Activated CD4-positive, alpha-beta T cell treated with anti-CD3 and anti-CD28 coated beads, Interleukin-2, amount 10 ng/mL, durations not matched to agents 7 days and 5 days (primary cell): ENCODE measurements around the gene FZD4. TPM values are rescaled to one million over a fixed set of nuclear protein-coding genes. Genes with fewer than 3 reads are reported as not detected.
"Not testable (repeated sequence)": the region's sequence is repeated elsewhere in the genome, so short reads cannot be mapped to it uniquely, and the experiment has no call there.

ENCODE experiments used
- CTCF ChIA-PET: fragments of 350-600 bp; sonication (Branson Sonifier 250); formaldehyde crosslinking; loops from one replicate; lab custom pipeline; 2021; ENCODE audit warnings: antibody characterized with exemption; lab: Charles Lee
- POLR2A ChIA-PET: fragments of 350-600 bp; sonication (Branson Sonifier 250); formaldehyde crosslinking; loops from one replicate; lab custom pipeline; 2021; ENCODE audit warnings: antibody characterized with exemption; lab: Charles Lee
- DNase-seq: peaks from one replicate; pipeline ENCODE4 v3.0.0-alpha.2; 2020
- H3K27ac Mint-ChIP-seq: one replicate; pipeline ENCODE4 v1.8.0; 2021; ENCODE audit warnings: mild to moderate bottlenecking, moderate library complexity, mixed read lengths
- H3K27me3 Mint-ChIP-seq: one replicate; pipeline ENCODE4 v1.8.0; 2021; ENCODE audit warnings: mixed read lengths
- H3K36me3 Mint-ChIP-seq: one replicate; pipeline ENCODE4 v1.8.0; 2021; ENCODE audit warnings: low read depth, mixed read lengths
- H3K4me1 Mint-ChIP-seq: one replicate; pipeline ENCODE4 v1.8.0; 2021; ENCODE audit warnings: mixed read lengths
- H3K4me3 Mint-ChIP-seq: one replicate; pipeline ENCODE4 v1.8.0; 2021; ENCODE audit warnings: mild to moderate bottlenecking, moderate library complexity, mixed read lengths
- H3K9me3 Mint-ChIP-seq: one replicate; pipeline ENCODE4 v1.8.0; 2021; ENCODE audit warnings: mixed read lengths
- total RNA-seq, 2 experiments: library from RNA; stranded (reverse); gene quantifications; one replicate each; pipeline ENCODE4 v1.2.3, GENCODE V29; 2021

The FZD4 gene
- total RNA-seq, 2 experiments from 2014 or later = 0.02 TPM; not detected in 1

DNA sequence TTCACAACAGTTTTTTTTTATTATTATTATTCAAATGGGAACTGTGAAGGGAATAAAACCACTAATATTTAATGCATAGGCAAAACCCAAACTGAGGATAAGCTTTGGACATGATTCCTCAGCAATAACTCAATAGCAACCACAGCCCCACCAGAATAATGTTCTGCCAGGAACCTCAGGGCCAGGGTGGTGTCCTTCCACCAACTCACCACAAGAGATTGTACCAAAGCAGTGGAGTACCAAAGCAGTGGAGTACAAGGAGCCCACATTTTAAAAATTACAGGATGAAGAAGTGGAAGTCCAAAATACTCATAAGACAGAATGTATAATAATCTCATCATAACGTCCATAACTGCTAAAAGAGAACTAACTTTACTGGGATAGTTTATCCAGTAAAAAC, 32.5 kb upstream of the FZD4 start:
- ChIA-PET POLR2A (no interaction called here), CTCF (interaction anchor here (0.5 kb wide), 1 partner anchor 1091 kb away, joined by 3 read pairs; no protein-coding TSS in a partner anchor)
- Mint-ChIP-seq H3K36me3 (no peaks in the 10 kb centered on the region), H3K4me1 (no peaks in the 10 kb centered on the region), H3K27ac (no peak overlapping the region), H3K9me3 (no peaks in the 10 kb centered on the region), H3K4me3 (no peak overlapping the region), H3K27me3 (peaks cover 12% of the 10 kb centered on the region)
- DNase-seq = no peak

DNA sequence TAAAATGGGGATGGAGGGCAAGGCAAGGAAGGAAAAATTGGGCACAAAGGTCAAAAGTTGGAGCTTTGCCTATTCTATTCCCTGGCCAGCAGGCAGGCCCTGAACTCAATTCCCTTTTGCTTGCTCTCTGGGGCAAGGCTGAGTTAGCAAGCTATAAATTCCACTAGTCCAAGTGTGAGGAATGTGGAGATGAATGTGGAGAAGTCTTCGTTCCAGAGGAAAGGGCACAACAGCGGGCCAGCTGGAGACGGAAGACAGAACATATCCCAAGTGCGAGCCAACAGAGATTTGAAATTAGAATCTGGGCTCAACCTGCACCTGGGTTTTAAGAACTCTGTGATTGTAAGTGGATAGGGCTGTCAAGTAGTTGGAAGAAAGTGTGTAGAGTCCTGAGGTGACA, 29.5 kb upstream of the FZD4 start:
- ChIA-PET CTCF (no interaction called here), POLR2A (no interaction called here)
- Mint-ChIP-seq H3K4me3 (no peak overlapping the region), H3K27ac (no peak overlapping the region), H3K27me3 (peaks cover 7% of the 10 kb centered on the region), H3K9me3 (no peaks in the 10 kb centered on the region), H3K36me3 (no peaks in the 10 kb centered on the region), H3K4me1 (no peaks in the 10 kb centered on the region)
- DNase-seq = no peak

GRCh38 chr11:86983021-86983488, 27.9 kb upstream of the FZD4 start:
- H3K27ac Mint-ChIP-seq = no peak overlapping the region
- H3K4me1 Mint-ChIP-seq = no peaks in the 10 kb centered on the region
- ChIA-PET CTCF (interaction anchor here (1.2 kb wide), 1 partner anchor 26 kb away, joined by 3 read pairs; no protein-coding TSS in a partner anchor), POLR2A (no interaction called here)
- no peaks in the 10 kb centered on the region for H3K36me3 Mint-ChIP-seq
- H3K27me3 Mint-ChIP-seq = peaks cover 2% of the 10 kb centered on the region
- H3K4me3 Mint-ChIP-seq = no peak overlapping the region
- no peaks in the 10 kb centered on the region for H3K9me3 Mint-ChIP-seq
- DNase-seq = no peak

DNA sequence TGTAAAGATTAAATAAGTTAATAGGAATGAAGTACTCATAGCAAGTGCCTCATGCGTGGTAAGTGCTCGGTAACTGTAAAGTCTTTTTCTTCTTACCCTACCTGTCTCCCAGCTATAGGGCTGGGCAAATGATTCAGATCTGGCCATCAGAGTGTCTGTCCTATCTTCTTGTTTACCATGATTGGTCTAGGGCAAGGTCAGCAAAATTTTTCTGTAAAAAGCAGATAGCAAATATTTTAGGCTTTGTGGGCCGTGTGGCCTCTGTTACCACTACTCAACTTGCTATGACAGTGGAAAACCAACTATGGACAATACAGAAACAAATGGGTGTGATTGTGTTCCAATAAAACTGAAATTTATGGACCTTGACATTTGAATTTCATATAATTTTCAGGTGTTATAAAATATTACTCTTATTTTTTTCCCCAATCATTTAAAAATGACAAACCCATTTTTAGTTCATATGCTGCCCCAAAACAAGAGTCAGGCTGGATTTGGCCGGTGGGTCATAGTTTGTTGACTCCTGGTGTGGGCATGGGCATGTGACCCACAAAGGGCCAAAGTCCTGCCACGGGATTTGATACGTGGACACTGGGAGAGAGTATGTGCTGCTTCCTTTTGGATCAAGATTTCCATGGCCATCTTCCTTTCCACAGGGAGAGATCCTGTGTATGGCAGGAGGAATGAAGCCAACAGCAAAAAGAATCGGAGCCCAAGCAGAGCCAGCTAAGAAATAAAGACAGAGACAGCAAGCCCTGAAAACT, 26.8 kb upstream of the FZD4 start:
- Mint-ChIP-seq H3K27me3 (peaks cover 2% of the 10 kb centered on the region), H3K27ac (no peak overlapping the region), H3K36me3 (no peaks in the 10 kb centered on the region), H3K9me3 (no peaks in the 10 kb centered on the region), H3K4me1 (no peaks in the 10 kb centered on the region), H3K4me3 (no peak overlapping the region)
- CTCF ChIA-PET = no interaction called here
- DNase-seq = no peak
- POLR2A ChIA-PET = no interaction called here

DNA sequence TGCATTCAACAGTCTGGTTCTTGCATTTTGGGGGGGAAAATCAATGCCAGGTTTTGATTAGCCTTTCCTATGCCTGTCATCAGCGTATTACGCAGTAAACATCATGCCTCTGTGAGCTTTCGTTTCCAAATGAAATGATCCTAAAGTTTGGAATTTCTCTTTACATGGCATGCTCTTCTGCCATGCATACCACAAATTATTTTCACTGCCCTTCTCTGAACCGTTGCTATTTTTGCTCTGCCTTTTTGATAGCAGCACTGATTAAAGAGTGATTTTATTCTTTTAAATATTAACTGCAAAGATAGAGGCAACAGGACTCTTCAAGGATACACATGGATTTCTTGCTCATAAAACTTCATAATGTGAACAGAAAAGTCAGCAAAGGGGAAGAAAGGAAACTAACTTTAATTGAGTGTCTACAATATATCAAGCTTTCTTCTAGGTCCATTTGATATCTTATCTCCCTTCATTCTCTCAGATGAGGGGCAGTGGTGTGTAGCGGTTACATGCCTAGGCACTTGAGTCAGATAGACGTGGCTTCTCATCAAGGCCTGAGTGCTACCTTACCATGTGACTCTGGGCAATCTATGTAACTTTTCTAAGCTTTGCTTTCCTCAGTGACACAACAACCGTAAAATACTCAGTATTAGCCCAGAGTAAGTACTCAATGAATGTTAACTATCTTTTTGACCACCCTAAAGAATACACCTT, 25.0 kb upstream of the FZD4 start:
- Mint-ChIP-seq H3K9me3 (no peaks in the 10 kb centered on the region), H3K27ac (no peak overlapping the region), H3K27me3 (peaks cover 2% of the 10 kb centered on the region), H3K4me3 (no peak overlapping the region), H3K4me1 (no peaks in the 10 kb centered on the region), H3K36me3 (no peaks in the 10 kb centered on the region)
- CTCF ChIA-PET = interaction anchor here (0.7 kb wide), 1 partner anchor 1041 kb away, joined by 4 read pairs; no protein-coding TSS in a partner anchor
- POLR2A ChIA-PET = no interaction called here
- DNase-seq = no peak

DNA sequence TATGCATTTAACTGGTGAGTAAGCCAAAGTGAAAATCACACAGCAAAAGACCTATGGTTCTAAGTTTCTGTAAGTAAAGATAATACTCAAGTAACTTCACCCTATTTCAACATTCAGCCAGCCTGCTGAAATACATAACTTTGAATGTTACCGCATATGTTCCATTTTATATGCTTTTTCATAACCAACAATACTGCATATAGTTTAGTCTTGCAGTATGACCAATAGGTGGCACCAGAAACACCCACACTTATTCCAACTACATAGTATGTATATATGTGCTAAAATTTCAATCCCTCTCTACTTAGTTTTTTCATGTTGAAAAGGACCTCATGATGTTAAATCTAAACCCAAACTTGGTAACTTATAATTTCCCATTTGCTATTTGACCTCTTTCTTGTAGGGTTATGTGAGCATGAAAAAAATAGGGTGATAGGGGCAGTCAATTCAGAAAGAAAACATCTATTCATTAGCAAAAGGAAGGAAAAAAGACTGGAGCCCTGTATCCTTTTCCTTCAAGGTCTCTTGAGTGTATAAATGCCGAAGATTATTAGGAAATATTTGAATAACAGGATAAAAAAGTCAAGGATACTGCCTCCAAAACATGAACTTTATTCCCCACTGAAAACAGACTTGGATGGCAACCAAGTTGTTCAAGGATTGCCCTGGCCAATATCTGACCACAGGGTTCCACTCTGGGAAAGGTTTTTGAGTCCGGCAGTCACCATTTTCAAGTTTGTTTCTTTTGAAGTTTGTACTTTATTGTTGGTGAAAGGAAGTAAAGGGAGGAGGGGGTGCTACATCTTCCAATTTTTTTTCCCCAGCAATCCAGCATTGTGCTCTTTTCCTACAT, 23.8 kb upstream of the FZD4 start:
- POLR2A ChIA-PET = no interaction called here
- DNase-seq = peak; percentile 35
- Mint-ChIP-seq H3K9me3 (peaks cover 2% of the 10 kb centered on the region), H3K4me3 (no peak overlapping the region), H3K27me3 (peaks cover 4% of the 10 kb centered on the region), H3K36me3 (no peaks in the 10 kb centered on the region), H3K27ac (no peak overlapping the region), H3K4me1 (no peaks in the 10 kb centered on the region)
- CTCF ChIA-PET = no interaction called here

- no peak overlapping the region for H3K4me3 Mint-ChIP-seq
- ChIA-PET CTCF (no interaction called here), POLR2A (no interaction called here)
- no peaks in the 10 kb centered on the region for H3K36me3 Mint-ChIP-seq
- no peak overlapping the region for H3K27ac Mint-ChIP-seq
- peaks cover 4% of the 10 kb centered on the region for H3K27me3 Mint-ChIP-seq
- H3K9me3 Mint-ChIP-seq = peaks cover 6% of the 10 kb centered on the region
- DNase-seq = no peak
- no peaks in the 10 kb centered on the region for H3K4me1 Mint-ChIP-seq
These were observed 23.1 kb upstream of the FZD4 start for GRCh38 chr11:86978247-86978646.

GRCh38 chr11:86977441-86978050, 22.4 kb upstream of the FZD4 start:
- Mint-ChIP-seq H3K27me3 (peaks cover 4% of the 10 kb centered on the region), H3K4me1 (no peaks in the 10 kb centered on the region), H3K9me3 (peaks cover 12% of the 10 kb centered on the region), H3K4me3 (no peak overlapping the region), H3K27ac (no peak overlapping the region), H3K36me3 (peaks cover 2% of the 10 kb centered on the region)
- DNase-seq = no peak
- POLR2A ChIA-PET = no interaction called here
- CTCF ChIA-PET = no interaction called here

DNA sequence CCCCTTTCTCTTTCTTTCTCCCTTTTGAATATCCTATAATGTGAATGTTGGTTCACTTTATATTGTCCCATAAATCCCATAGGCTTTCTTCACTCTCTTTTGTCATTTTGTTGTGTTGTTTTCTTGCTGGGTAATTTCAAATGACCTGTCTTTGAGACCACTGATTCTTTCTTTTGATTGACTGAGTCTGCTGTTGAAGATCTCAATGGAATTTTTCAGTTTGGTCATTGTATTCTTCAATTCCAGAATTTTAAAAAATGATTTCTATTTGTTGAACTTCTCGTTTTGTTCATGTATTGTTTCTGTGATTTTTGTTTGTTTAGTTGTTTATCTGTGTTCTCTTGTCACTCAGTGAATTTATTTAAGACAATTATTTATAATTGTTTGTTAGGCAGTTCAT, 17.5 kb upstream of the FZD4 start:
- H3K4me1 Mint-ChIP-seq = no peaks in the 10 kb centered on the region
- ChIA-PET POLR2A (no interaction called here), CTCF (no interaction called here)
- H3K36me3 Mint-ChIP-seq = peaks cover 2% of the 10 kb centered on the region
- H3K4me3 Mint-ChIP-seq = no peak overlapping the region
- no peak overlapping the region for H3K27ac Mint-ChIP-seq
- peaks cover 12% of the 10 kb centered on the region for H3K9me3 Mint-ChIP-seq
- DNase-seq = no peak
- H3K27me3 Mint-ChIP-seq = peaks cover 2% of the 10 kb centered on the region

GRCh38 chr11:86969258-86969657, 14.1 kb upstream of the FZD4 start:
- CTCF ChIA-PET = no interaction called here
- Mint-ChIP-seq H3K36me3 (peaks cover 2% of the 10 kb centered on the region), H3K27ac (no peak overlapping the region), H3K4me3 (no peak overlapping the region), H3K9me3 (peaks cover 10% of the 10 kb centered on the region), H3K4me1 (no peaks in the 10 kb centered on the region), H3K27me3 (peaks cover 14% of the 10 kb centered on the region)
- no peak for DNase-seq
- POLR2A ChIA-PET = no interaction called here

DNA sequence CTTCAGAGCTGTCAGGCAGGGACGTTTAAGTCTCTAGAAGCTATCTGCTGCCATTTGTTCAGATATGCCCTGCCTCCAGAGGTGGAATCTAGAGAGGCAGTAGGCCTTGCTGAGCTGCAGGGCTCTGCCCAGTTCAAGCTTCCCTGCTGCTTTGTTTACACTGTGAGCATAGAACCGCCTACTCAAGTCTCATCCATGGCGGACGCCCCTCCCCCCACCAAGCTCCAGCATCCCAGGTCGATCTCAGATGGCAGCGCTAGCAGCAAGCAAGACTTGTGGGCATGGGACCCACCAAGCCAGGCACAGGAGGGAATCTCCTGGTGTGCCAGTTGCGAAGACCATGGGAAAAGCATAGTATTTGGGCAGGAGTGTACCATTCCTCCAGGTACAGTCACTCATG, 12.4 kb upstream of the FZD4 start:
- H3K4me1 Mint-ChIP-seq, POLR2A ChIA-PET, DNase-seq, H3K9me3 Mint-ChIP-seq, H3K36me3 Mint-ChIP-seq, H3K27ac Mint-ChIP-seq, H3K4me3 Mint-ChIP-seq: not testable (repeated sequence)
- CTCF ChIA-PET = interaction anchor here (0.6 kb wide), 1 partner anchor 406 kb away, joined by 3 read pairs; no protein-coding TSS in a partner anchor
- peaks cover 31% of the 10 kb centered on the region for H3K27me3 Mint-ChIP-seq

DNA sequence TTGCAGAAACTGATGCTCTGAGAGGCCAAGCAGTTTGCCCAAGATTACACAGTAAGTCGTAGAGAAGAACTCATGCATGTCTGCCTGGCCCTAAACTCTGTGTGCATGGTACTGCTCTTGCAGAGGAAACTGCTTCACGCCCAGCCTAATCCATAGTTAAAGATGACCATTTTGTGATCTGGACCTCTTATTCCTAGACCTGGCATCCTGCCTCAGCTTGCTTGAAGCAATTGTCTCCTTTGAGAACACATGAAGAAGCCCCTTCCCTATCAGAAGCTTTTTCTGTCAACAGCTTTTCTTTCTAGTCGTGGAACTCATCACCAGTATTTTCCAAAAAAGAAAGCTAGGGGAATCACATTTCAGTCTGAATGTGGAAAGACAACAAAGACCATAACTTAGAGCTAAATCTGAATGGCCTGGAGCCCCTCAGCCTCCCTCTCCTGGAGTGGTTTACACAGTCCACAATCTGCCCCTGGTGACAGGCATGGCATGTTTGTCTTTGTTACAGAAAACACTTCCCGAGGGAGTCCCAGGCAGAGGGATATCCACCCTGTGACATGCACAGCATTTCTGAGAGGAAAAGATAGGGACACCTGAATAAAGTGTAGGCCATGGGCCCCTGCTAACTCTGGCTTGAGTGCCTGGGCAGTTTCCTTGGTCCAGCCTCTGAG, 2.9 kb upstream of the FZD4 start:
- H3K36me3 Mint-ChIP-seq = no peaks in the 10 kb centered on the region
- no peak overlapping the region for H3K4me3 Mint-ChIP-seq
- POLR2A ChIA-PET = no interaction called here
- no peak for DNase-seq
- H3K4me1 Mint-ChIP-seq = peaks cover 13% of the 10 kb centered on the region
- H3K27me3 Mint-ChIP-seq = peaks cover 69% of the 10 kb centered on the region
- CTCF ChIA-PET = interaction anchor here (1.4 kb wide), 1 partner anchor 25 kb away, joined by 3 read pairs; no protein-coding TSS in a partner anchor
- no peak overlapping the region for H3K27ac Mint-ChIP-seq
- H3K9me3 Mint-ChIP-seq = no peaks in the 10 kb centered on the region
